HEK293 (cell line): ENCODE results near the gene QRICH1.
A peak's percentile ranks its signal among the peaks of the same experiment; 100 is the strongest.

Experiments
- BCL11B ChIP-seq: fragments of 450-650 bp; formaldehyde crosslinking; IDR thresholded peaks from 2 replicates; pipeline ENCODE4 v1.5.1; 2016; ENCODE audit warnings: low read depth, missing biosample characterization, missing genetic modification characterization
- CTCF ChIP-seq: fragments of 450-650 bp; formaldehyde crosslinking; IDR thresholded peaks from 2 replicates; pipeline ENCODE4 v1.5.1; 2016; ENCODE audit warnings: missing biosample characterization, missing genetic modification characterization
- GLIS1 ChIP-seq: fragments of 450-650 bp; formaldehyde crosslinking; IDR thresholded peaks from 2 replicates; pipeline ENCODE4 v1.5.1; 2016; ENCODE audit warnings: missing biosample characterization, missing genetic modification characterization
- GLIS2 ChIP-seq: fragments of 450-650 bp; formaldehyde crosslinking; IDR thresholded peaks from 2 replicates; pipeline ENCODE4 v1.5.1; 2016; ENCODE audit warnings: missing biosample characterization, missing genetic modification characterization
- HIC1 ChIP-seq: fragments of 450-650 bp; formaldehyde crosslinking; IDR thresholded peaks from 2 replicates; pipeline ENCODE4 v1.5.1; 2016; ENCODE audit warnings: missing biosample characterization, missing genetic modification characterization
- KLF16 ChIP-seq: fragments of 450-650 bp; formaldehyde crosslinking; IDR thresholded peaks from 2 replicates; pipeline ENCODE4 v1.5.1; 2017; ENCODE audit warnings: missing biosample characterization, missing genetic modification characterization
- MYNN ChIP-seq: fragments of 450-650 bp; formaldehyde crosslinking; IDR thresholded peaks from 2 replicates; pipeline ENCODE4 v1.5.1; 2016; ENCODE audit warnings: missing biosample characterization, missing genetic modification characterization, borderline replicate concordance
- PRDM1 ChIP-seq: fragments of 450-650 bp; formaldehyde crosslinking; IDR thresholded peaks from 2 replicates; pipeline ENCODE4; 2016; ENCODE audit warnings: missing biosample characterization, missing genetic modification characterization
- SP3 ChIP-seq: fragments of 450-650 bp; formaldehyde crosslinking; IDR thresholded peaks from 2 replicates; pipeline ENCODE4 v1.5.1; 2016; ENCODE audit warnings: missing biosample characterization, missing genetic modification characterization
- TSHZ1 ChIP-seq: fragments of 450-650 bp; formaldehyde crosslinking; IDR thresholded peaks from 2 replicates; pipeline ENCODE4 v1.5.1; 2016; ENCODE audit warnings: missing biosample characterization, missing genetic modification characterization, borderline replicate concordance
- ZEB2 ChIP-seq: fragments of 450-650 bp; formaldehyde crosslinking; IDR thresholded peaks from 2 replicates; pipeline ENCODE4 v1.5.1; 2016; ENCODE audit warnings: missing biosample characterization, missing genetic modification characterization
- ZNF16 ChIP-seq: fragments of 450-650 bp; formaldehyde crosslinking; IDR thresholded peaks from 2 replicates; pipeline ENCODE4 v1.5.1; 2016; ENCODE audit warnings: low read depth, missing biosample characterization, missing genetic modification characterization
- ZNF211 ChIP-seq: fragments of 450-650 bp; formaldehyde crosslinking; IDR thresholded peaks from 2 replicates; pipeline ENCODE4 v1.5.1; 2016; ENCODE audit warnings: low read depth, missing biosample characterization, missing genetic modification characterization
- ZNF394 ChIP-seq: fragments of 450-650 bp; formaldehyde crosslinking; IDR thresholded peaks from 2 replicates; pipeline ENCODE4 v1.5.1; 2016; ENCODE audit warnings: missing biosample characterization, missing genetic modification characterization, mild to moderate bottlenecking, moderate library complexity, borderline replicate concordance
- ZNF449 ChIP-seq: fragments of 450-650 bp; formaldehyde crosslinking; IDR thresholded peaks from 2 replicates; pipeline ENCODE4 v1.5.1; 2017; ENCODE audit warnings: missing biosample characterization, mild to moderate bottlenecking, missing genetic modification characterization, moderate library complexity
- ZNF501 ChIP-seq: fragments of 450-650 bp; formaldehyde crosslinking; IDR thresholded peaks from 2 replicates; pipeline ENCODE4 v1.5.1; 2016; ENCODE audit warnings: missing biosample characterization, missing genetic modification characterization
- ZNF561 ChIP-seq: fragments of 450-650 bp; IDR thresholded peaks from 2 replicates; pipeline ENCODE4 v1.5.1; 2018; ENCODE audit warnings: missing biosample characterization, missing genetic modification characterization, borderline replicate concordance
- ZNF629 ChIP-seq: fragments of 450-650 bp; formaldehyde crosslinking; IDR thresholded peaks from 2 replicates; pipeline ENCODE4 v1.5.1; 2017; ENCODE audit warnings: missing biosample characterization, missing genetic modification characterization
- TF ChIP-seq, protein P1 (sequence below): fragments of 450-650 bp; IDR thresholded peaks from 2 replicates; pipeline ENCODE4 v1.5.1; 2018; ENCODE audit warnings: missing biosample characterization, mild to moderate bottlenecking, missing genetic modification characterization
- TF ChIP-seq, protein P2 (sequence below): fragments of 450-650 bp; formaldehyde crosslinking; IDR thresholded peaks from 2 replicates; pipeline ENCODE4 v1.5.1; 2016; ENCODE audit warnings: missing biosample characterization, missing genetic modification characterization
- TF ChIP-seq, protein P3 (sequence below): fragments of 450-650 bp; formaldehyde crosslinking; IDR thresholded peaks from 2 replicates; pipeline ENCODE4 v1.5.1; 2016; ENCODE audit warnings: missing biosample characterization, missing genetic modification characterization

QRICH1 gene

DNA sequence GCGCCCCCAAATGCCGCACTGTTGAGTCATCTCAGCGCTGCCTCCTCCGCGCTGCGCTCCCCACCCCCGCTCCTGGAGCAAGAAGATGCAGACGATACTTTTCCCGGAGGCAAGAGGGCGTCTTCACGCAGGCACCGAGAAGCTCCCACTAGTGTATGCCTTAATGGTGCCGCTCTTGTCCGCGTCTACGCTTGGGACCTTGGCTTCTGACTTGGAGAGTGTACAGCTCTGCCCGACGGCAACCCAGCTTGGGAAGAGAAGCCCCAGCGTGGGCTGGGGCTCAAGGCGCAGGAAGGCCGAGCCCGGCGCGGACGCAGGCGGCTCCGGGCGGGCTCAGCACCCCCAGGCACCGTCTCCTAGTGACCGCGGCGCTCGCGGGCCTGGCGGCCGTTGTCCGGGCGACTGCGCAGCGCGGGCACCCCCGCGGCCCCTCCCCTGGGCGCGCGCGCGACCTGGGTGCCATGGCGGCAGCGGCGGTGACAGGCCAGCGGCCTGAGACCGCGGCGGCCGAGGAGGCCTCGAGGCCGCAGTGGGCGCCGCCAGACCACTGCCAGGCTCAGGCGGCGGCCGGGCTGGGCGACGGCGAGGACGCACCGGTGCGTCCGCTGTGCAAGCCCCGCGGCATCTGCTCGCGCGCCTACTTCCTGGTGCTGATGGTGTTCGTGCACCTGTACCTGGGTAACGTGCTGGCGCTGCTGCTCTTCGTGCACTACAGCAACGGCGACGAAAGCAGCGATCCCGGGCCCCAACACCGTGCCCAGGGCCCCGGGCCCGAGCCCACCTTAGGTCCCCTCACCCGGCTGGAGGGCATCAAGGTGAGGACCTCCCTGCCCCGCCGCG, 103.9 kb downstream of the QRICH1 start, which contains the start of gene P4HTM (continued):
- TF ChIP-seq ZNF449: peak; percentile 69
- 0 out of 2 replicates have a peak, but pooled peaks have one; percentile 43 for TF ChIP-seq TSHZ1 (tag by site-specific recombination)
- peak; percentile 92; the same call in 1 of the 2 replicates for TF ChIP-seq ZEB2 (tag by site-specific recombination)
- TF ChIP-seq KLF16: peak; percentile 67
- TF ChIP-seq ZNF394: peak; percentile 33; the same call in 1 of the 2 replicates
- TF ChIP-seq SP3 (tag by site-specific recombination): no peak
- peak; percentile 6; the same call in 1 of the 2 replicates for TF ChIP-seq ZNF561
- TF ChIP-seq MYNN (tag by site-specific recombination): 0 out of 2 replicates have a peak, but pooled peaks have one; percentile 49
- TF ChIP-seq, protein P1, sequence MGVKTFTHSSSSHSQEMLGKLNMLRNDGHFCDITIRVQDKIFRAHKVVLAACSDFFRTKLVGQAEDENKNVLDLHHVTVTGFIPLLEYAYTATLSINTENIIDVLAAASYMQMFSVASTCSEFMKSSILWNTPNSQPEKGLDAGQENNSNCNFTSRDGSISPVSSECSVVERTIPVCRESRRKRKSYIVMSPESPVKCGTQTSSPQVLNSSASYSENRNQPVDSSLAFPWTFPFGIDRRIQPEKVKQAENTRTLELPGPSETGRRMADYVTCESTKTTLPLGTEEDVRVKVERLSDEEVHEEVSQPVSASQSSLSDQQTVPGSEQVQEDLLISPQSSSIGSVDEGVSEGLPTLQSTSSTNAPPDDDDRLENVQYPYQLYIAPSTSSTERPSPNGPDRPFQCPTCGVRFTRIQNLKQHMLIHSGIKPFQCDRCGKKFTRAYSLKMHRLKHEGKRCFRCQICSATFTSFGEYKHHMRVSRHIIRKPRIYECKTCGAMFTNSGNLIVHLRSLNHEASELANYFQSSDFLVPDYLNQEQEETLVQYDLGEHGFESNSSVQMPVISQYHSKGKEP (tag by site-specific recombination): no peak
- TF ChIP-seq BCL11B (tag by site-specific recombination): peak; percentile 38; the same call in 1 of the 2 replicates
- TF ChIP-seq GLIS1: peak; percentile 86
- TF ChIP-seq, protein P2, sequence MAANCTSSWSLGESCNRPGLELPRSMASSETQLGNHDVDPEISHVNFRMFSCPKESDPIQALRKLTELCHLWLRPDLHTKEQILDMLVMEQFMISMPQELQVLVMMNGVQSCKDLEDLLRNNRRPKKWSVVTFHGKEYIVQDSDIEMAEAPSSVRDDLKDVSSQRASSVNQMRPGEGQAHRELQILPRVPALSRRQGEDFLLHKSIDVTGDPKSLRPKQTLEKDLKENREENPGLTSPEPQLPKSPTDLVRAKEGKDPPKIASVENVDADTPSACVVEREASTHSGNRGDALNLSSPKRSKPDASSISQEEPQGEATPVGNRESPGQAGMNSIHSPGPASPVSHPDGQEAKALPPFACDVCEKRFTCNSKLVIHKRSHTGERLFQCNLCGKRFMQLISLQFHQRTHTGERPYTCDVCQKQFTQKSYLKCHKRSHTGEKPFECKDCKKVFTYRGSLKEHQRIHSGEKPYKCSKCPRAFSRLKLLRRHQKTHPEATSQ (tag by site-specific recombination): no peak
- no peak for TF ChIP-seq ZNF501 (tag by site-specific recombination)
- TF ChIP-seq ZNF16 (tag by site-specific recombination): no peak
- no peak for TF ChIP-seq PRDM1 (tag by site-specific recombination)
- no peak for TF ChIP-seq ZNF211 (tag by site-specific recombination)
- peak; percentile 89 for TF ChIP-seq CTCF (tag by site-specific recombination)
- TF ChIP-seq, protein P3, sequence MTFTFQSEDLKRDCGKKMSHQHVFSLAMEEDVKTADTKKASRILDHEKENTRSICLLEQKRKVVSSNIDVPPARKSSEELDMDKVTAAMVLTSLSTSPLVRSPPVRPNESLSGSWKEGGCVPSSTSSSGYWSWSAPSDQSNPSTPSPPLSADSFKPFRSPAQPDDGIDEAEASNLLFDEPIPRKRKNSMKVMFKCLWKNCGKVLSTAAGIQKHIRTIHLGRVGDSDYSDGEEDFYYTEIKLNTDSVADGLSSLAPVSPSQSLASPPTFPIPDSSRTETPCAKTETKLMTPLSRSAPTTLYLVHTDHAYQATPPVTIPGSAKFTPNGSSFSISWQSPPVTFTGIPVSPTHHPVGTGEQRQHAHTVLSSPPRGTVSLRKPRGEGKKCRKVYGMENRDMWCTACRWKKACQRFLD (tag by site-specific recombination): no peak
- TF ChIP-seq GLIS2 (tag by site-specific recombination): 0 out of 2 replicates have a peak, but pooled peaks have one; percentile 10
- TF ChIP-seq HIC1 (tag by site-specific recombination): peak; percentile 92
- TF ChIP-seq ZNF629: peak; percentile 71; the same call in 1 of the 2 replicates
